HEK293 (cell line): Measurements from ENCODE around the gene TMEM86A.

Experiments used
- CTCF ChIA-PET: fragments of 350-600 bp; formaldehyde crosslinking; extraction: SDS; loops from one replicate; lab custom pipeline; 2021; ENCODE audit warnings: antibody characterized with exemption; lab: Yijun Ruan, JAX
- POLR2A ChIA-PET: fragments of 300-600 bp; formaldehyde crosslinking; extraction: SDS; loops from one replicate; lab custom pipeline; 2020; ENCODE audit warnings: antibody characterized with exemption, inconsistent platforms; lab: Yijun Ruan, JAX
- H3K27ac ChIP-seq: fragments of 200-500 bp; sonication (Bioruptor generic); 2 replicates; pipeline ENCODE4 v1.5.1; 2014; ENCODE audit warnings: low read depth, low read length, control low read depth, inconsistent platforms; ENCODE audit errors: extremely low read depth
- H3K36me3 ChIP-seq, 2 experiments: fragments of 200-500 bp in 1 of 2; sonication (Bioruptor generic) in 1 of 2; 1 replicate in 1 of 2; 2 replicates in 1 of 2; pipeline ENCODE4 v1.5.1; 2014 to 2017; ENCODE audit warnings: inconsistent platforms in 2 of 2, low read length in 2 of 2; ENCODE audit not compliant: control insufficient read depth in 2 of 2, insufficient read depth in 1 of 2
- H3K4me1 ChIP-seq: fragments of 200-500 bp; sonication (Bioruptor generic); 2 replicates; pipeline ENCODE4 v1.5.1; 2014; ENCODE audit warnings: mild to moderate bottlenecking, low read length, inconsistent platforms; ENCODE audit not compliant: control insufficient read depth, insufficient read depth
- H3K4me3 ChIP-seq: 2 replicates; pipeline ENCODE4 v1.5.1; 2011; ENCODE audit warnings: low read depth, mild to moderate bottlenecking, control low read depth, low read length, moderate library complexity
- H3K9me3 ChIP-seq: fragments of 200-500 bp; sonication (Bioruptor generic); 2 replicates; pipeline ENCODE4 v1.5.1; 2014; ENCODE audit warnings: low read depth, low read length, inconsistent platforms; ENCODE audit not compliant: control insufficient read depth, insufficient read depth
- FEZF1 ChIP-seq: fragments of 450-650 bp; formaldehyde crosslinking; IDR thresholded peaks from 2 replicates; pipeline ENCODE4 v1.5.1; 2016; ENCODE audit warnings: missing biosample characterization, missing genetic modification characterization
- KLF7 ChIP-seq: fragments of 450-650 bp; formaldehyde crosslinking; IDR thresholded peaks from 2 replicates; pipeline ENCODE4 v1.5.1; 2016; ENCODE audit warnings: missing biosample characterization, missing genetic modification characterization, borderline replicate concordance
- WT1 ChIP-seq: fragments of 450-650 bp; formaldehyde crosslinking; IDR thresholded peaks from 2 replicates; pipeline ENCODE4 v1.5.1; 2016; ENCODE audit warnings: missing biosample characterization, missing genetic modification characterization
- ZBTB7A ChIP-seq: fragments of 450-650 bp; formaldehyde crosslinking; IDR thresholded peaks from 2 replicates; pipeline ENCODE4 v1.5.1; 2016; ENCODE audit warnings: low read depth, missing biosample characterization, missing genetic modification characterization
- ZBTB8A ChIP-seq: fragments of 450-650 bp; formaldehyde crosslinking; IDR thresholded peaks from 2 replicates; pipeline ENCODE4 v1.5.1; 2016; ENCODE audit warnings: missing biosample characterization, missing genetic modification characterization
- ZFP37 ChIP-seq: fragments of 450-650 bp; formaldehyde crosslinking; IDR thresholded peaks from 2 replicates; pipeline ENCODE4 v1.5.1; 2016; ENCODE audit warnings: missing biosample characterization, missing genetic modification characterization
- ZNF239 ChIP-seq: fragments of 450-650 bp; formaldehyde crosslinking; IDR thresholded peaks from 2 replicates; pipeline ENCODE4 v1.5.1; 2016; ENCODE audit warnings: missing biosample characterization, missing genetic modification characterization
- ZNF449 ChIP-seq: fragments of 450-650 bp; formaldehyde crosslinking; IDR thresholded peaks from 2 replicates; pipeline ENCODE4 v1.5.1; 2017; ENCODE audit warnings: missing biosample characterization, mild to moderate bottlenecking, missing genetic modification characterization, moderate library complexity
- ZNF571 ChIP-seq: fragments of 450-650 bp; formaldehyde crosslinking; IDR thresholded peaks from 2 replicates; pipeline ENCODE4 v1.5.0; 2017; ENCODE audit warnings: missing biosample characterization, missing genetic modification characterization
- ZNF585B ChIP-seq: fragments of 450-650 bp; formaldehyde crosslinking; IDR thresholded peaks from 2 replicates; pipeline ENCODE4 v1.5.1; 2016; ENCODE audit warnings: missing biosample characterization, missing genetic modification characterization
- ZNF785 ChIP-seq: fragments of 450-650 bp; formaldehyde crosslinking; IDR thresholded peaks from 2 replicates; pipeline ENCODE4 v1.5.1; 2016; ENCODE audit warnings: missing biosample characterization, missing genetic modification characterization
- TF ChIP-seq, protein P1 (sequence below): fragments of 450-650 bp; formaldehyde crosslinking; IDR thresholded peaks from 2 replicates; pipeline ENCODE4 v1.5.1; 2017; ENCODE audit warnings: missing biosample characterization, missing genetic modification characterization
- TF ChIP-seq, protein P2 (sequence below): fragments of 450-650 bp; formaldehyde crosslinking; optimal IDR thresholded peaks from 2 replicates; pipeline ENCODE3; 2016; ENCODE audit warnings: missing biosample characterization, mild to moderate bottlenecking, missing genetic modification characterization
- TF ChIP-seq, protein P3 (sequence below): fragments of 450-650 bp; formaldehyde crosslinking; IDR thresholded peaks from 2 replicates; pipeline ENCODE4 v1.5.1; 2016; ENCODE audit warnings: missing biosample characterization, missing genetic modification characterization

TMEM86A gene

DNA sequence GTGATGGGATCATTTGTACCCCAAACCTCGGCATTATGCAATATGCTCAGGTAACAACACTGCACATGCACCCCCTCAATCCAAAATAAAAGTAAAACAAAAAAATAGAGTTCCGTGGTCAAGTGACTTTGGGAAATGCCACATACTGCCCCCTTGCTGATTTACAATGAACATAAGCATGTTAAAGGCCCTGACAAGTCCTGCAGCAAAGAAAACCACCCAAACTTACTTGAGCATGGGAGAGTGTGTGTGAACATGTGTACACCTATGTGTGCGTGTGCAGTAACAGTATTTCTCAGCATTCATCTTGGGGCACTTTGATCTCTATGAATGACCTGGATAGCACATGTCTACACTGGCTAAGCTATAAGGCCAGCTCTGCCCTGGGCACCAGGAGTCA lies 43.2 kb downstream of the TMEM86A start:
- CTCF ChIA-PET: interaction anchor here (9.7 kb wide), 1 partner anchor 12 kb away, joined by 82 read pairs; no protein-coding TSS in a partner anchor
- POLR2A ChIA-PET: no interaction called here

GRCh38 chr11:18743365-18743764 lies 44.8 kb downstream of the TMEM86A start:
- H3K27ac ChIP-seq: no peak overlapping the region
- H3K9me3 ChIP-seq: no peaks in the 10 kb centered on the region
- H3K36me3 ChIP-seq: no peaks in the 10 kb centered on the region
- ChIA-PET POLR2A (interaction anchor here (0.8 kb wide), 1 partner anchor 110 kb away, joined by 3 read pairs; the partner anchor contains the start of gene SPTY2D1), CTCF (interaction anchor here (1.0 to 9.7 kb wide), 2 partner anchors 9 to 14 kb away, joined by 4 to 82 read pairs; no protein-coding TSS in a partner anchor)
- no peaks in the 10 kb centered on the region for H3K4me1 ChIP-seq
- TF ChIP-seq ZBTB7A (no peak), ZFP37 (tag by site-specific recombination) (no peak), ZNF785 (tag by site-specific recombination) (no peak), FEZF1 (tag by site-specific recombination) (no peak), ZNF449 (tag by site-specific recombination) (no peak), ZNF571 (no peak), KLF7 (no peak), ZBTB8A (no peak), ZNF585B (tag by site-specific recombination) (no peak)
- TF ChIP-seq, protein P1, sequence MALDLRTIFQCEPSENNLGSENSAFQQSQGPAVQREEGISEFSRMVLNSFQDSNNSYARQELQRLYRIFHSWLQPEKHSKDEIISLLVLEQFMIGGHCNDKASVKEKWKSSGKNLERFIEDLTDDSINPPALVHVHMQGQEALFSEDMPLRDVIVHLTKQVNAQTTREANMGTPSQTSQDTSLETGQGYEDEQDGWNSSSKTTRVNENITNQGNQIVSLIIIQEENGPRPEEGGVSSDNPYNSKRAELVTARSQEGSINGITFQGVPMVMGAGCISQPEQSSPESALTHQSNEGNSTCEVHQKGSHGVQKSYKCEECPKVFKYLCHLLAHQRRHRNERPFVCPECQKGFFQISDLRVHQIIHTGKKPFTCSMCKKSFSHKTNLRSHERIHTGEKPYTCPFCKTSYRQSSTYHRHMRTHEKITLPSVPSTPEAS (tag by site-specific recombination): no peak
- TF ChIP-seq, protein P2, sequence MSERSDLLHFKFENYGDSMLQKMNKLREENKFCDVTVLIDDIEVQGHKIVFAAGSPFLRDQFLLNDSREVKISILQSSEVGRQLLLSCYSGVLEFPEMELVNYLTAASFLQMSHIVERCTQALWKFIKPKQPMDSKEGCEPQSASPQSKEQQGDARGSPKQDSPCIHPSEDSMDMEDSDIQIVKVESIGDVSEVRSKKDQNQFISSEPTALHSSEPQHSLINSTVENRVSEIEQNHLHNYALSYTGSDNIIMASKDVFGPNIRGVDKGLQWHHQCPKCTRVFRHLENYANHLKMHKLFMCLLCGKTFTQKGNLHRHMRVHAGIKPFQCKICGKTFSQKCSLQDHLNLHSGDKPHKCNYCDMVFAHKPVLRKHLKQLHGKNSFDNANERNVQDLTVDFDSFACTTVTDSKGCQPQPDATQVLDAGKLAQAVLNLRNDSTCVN (tag by site-specific recombination): no peak
- H3K4me3 ChIP-seq: no peak overlapping the region

More for the DNA sequence above, 43.2 kb downstream of the TMEM86A start:
- Histone ChIP-seq H3K4me3 (no peak overlapping the region), H3K9me3 (no peaks in the 10 kb centered on the region), H3K27ac (no peak overlapping the region), H3K4me1 (no peaks in the 10 kb centered on the region), H3K36me3 (no peaks in the 10 kb centered on the region)
- no peak for TF ChIP-seq WT1 (tag by site-specific recombination)
- TF ChIP-seq ZNF239: peak; percentile 98

DNA sequence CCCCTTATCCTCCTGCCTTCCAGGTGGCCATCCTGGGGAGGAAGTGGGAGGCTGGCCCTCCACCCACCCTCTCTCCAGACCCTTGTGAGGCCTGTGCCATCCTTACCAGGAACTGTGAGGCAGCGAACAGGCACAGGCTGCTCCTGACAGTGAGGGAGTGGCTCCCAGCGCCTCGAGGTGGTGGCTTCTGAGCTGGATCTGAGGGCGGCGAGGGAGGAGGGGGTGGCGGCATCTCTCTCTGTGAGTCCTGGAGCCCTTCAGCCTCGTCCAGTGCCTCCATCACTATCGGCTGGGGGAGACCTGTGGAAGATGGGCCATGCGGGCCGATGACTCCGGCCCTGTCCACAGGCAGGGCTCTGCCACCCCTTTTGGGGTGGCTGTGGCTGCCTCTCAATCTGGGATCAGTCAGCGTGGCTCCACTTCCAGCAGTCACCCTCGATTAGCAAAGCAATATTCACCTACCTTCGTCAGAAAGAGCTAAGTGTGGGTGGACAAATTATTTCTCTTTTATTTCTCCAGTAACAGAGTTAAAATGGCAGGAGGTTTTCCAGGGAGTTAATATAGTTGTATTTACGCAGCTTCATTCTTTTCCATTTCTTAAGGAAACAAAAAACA lies 45.4 kb downstream of the TMEM86A start:
- POLR2A ChIA-PET: no interaction called here
- no peaks in the 10 kb centered on the region for H3K4me1 ChIP-seq
- no peak overlapping the region for H3K4me3 ChIP-seq
- H3K27ac ChIP-seq: no peak overlapping the region
- no peaks in the 10 kb centered on the region for H3K36me3 ChIP-seq
- CTCF ChIA-PET: interaction anchor here (1.0 to 9.7 kb wide), 2 partner anchors 10 to 14 kb away, joined by 4 to 82 read pairs; no protein-coding TSS in a partner anchor
- no peaks in the 10 kb centered on the region for H3K9me3 ChIP-seq
- TF ChIP-seq, protein P3, sequence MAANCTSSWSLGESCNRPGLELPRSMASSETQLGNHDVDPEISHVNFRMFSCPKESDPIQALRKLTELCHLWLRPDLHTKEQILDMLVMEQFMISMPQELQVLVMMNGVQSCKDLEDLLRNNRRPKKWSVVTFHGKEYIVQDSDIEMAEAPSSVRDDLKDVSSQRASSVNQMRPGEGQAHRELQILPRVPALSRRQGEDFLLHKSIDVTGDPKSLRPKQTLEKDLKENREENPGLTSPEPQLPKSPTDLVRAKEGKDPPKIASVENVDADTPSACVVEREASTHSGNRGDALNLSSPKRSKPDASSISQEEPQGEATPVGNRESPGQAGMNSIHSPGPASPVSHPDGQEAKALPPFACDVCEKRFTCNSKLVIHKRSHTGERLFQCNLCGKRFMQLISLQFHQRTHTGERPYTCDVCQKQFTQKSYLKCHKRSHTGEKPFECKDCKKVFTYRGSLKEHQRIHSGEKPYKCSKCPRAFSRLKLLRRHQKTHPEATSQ (tag by site-specific recombination): no peak
